GM23248 (cell line): Measurements from ENCODE around the gene FAM131C. TPM values are rescaled to one million over a fixed set of nuclear protein-coding genes. Genes with fewer than 3 reads are reported as not detected.

Experiments used
- DNase-seq: peaks from one replicate; pipeline ENCODE4 v3.0.0-alpha.2; 2015
- H2AFZ ChIP-seq: fragments of 200-600 bp; sonication (generic); 2 replicates; pipeline ENCODE4 v1.6.1; 2016; ENCODE audit warnings: antibody characterized with exemption
- H3F3A ChIP-seq: fragments of 200-600 bp; sonication (generic); 2 replicates; pipeline ENCODE4 v1.6.1; 2016; ENCODE audit warnings: mild to moderate bottlenecking, antibody characterized with exemption, mixed run types; ENCODE audit not compliant: insufficient read depth
- H3K27ac ChIP-seq: fragments of 200-600 bp; sonication (generic); 2 replicates; pipeline ENCODE4 v1.5.1; 2016; ENCODE audit warnings: mild to moderate bottlenecking
- H3K27me3 ChIP-seq: fragments of 200-600 bp; sonication (generic); replicated peaks from 2 replicates; pipeline ENCODE4 v1.6.1; 2016; ENCODE audit warnings: mild to moderate bottlenecking; ENCODE audit not compliant: insufficient read depth
- H3K36me3 ChIP-seq: fragments of 200-600 bp; sonication (generic); 2 replicates; pipeline ENCODE4 v1.6.1; 2016; ENCODE audit warnings: low read depth, mild to moderate bottlenecking
- H3K4me1 ChIP-seq: fragments of 200-600 bp; sonication (generic); 2 replicates; pipeline ENCODE4 v1.6.1; 2016; ENCODE audit warnings: mild to moderate bottlenecking; ENCODE audit not compliant: insufficient read depth
- H3K4me2 ChIP-seq: fragments of 200-600 bp; sonication (generic); one replicate; pipeline ENCODE4 v1.6.1; 2016; ENCODE audit warnings: mild to moderate bottlenecking; ENCODE audit not compliant: unreplicated experiment
- H3K4me3 ChIP-seq: fragments of 200-600 bp; sonication (generic); 2 replicates; pipeline ENCODE4 v1.5.1; 2016; ENCODE audit warnings: mild to moderate bottlenecking
- H3K79me2 ChIP-seq: fragments of 200-600 bp; sonication (generic); 2 replicates; pipeline ENCODE4 v1.6.1; 2016; ENCODE audit warnings: mild to moderate bottlenecking; ENCODE audit not compliant: insufficient read depth
- H3K9ac ChIP-seq: fragments of 200-600 bp; sonication (generic); 2 replicates; pipeline ENCODE4 v1.6.1; 2016; ENCODE audit warnings: mild to moderate bottlenecking
- H3K9me2 ChIP-seq: fragments of 200-600 bp; sonication (generic); 2 replicates; pipeline ENCODE4 v1.6.1; 2016; ENCODE audit warnings: mixed run types, mild to moderate bottlenecking, moderate library complexity; ENCODE audit not compliant: insufficient read depth
- H3K9me3 ChIP-seq: fragments of 200-600 bp; sonication (generic); one replicate; pipeline ENCODE4 v1.6.1; 2017; ENCODE audit warnings: low read depth
- H4K20me1 ChIP-seq: fragments of 200-600 bp; sonication (generic); 2 replicates; pipeline ENCODE4 v1.6.0; 2016; ENCODE audit not compliant: insufficient read depth
- EZH2 ChIP-seq: fragments of 200-600 bp; sonication (generic); IDR thresholded peaks from 2 replicates; pipeline ENCODE4 v1.6.1; 2018; ENCODE audit warnings: antibody characterized with exemption, mild to moderate bottlenecking; ENCODE audit not compliant: insufficient read depth, poor library complexity, severe bottlenecking
- EZH2phosphoT487 ChIP-seq: fragments of 200-600 bp; sonication (generic); IDR thresholded peaks from 2 replicates; pipeline ENCODE4 v1.6.1; 2018; ENCODE audit warnings: antibody characterized with exemption, moderate library complexity, mild to moderate bottlenecking, low read depth; ENCODE audit not compliant: insufficient read depth
- WGBS, 2 experiments: methylation state at CpG; one replicate each; pipeline ENCODE4 v1.1.6; 2015 to 2017; ENCODE audit warnings: low lambda C conversion rate in 2 of 2, low coverage in 1 of 2; ENCODE audit errors: missing lambda C conversion rate in 2 of 2; 5-methylcytosine and 5-hydroxymethylcytosine counted together
- in situ Hi-C: fragments of 300-500 bp; cut with MboI; formaldehyde crosslinking; loops from 2 replicates; pipeline ENCODE4 v1.15.0; 2020
- polyA plus RNA-seq: library from polyadenylated mRNA; unstranded; fragments of >200 nt; fragmentation: Nextera tagmentation; extraction: Ambion mirVana; gene quantifications from 2 replicates; pipeline ENCODE4 v1.2.1, GENCODE V29; 2016
- total RNA-seq: library from RNA; depleted of rRNA; stranded (reverse); fragments of >200 nt; shearing (Covaris generic); gene quantifications from 2 replicates; pipeline ENCODE4 v1.2.3, GENCODE V29; 2014

FAM131C gene
- total and polyA plus RNA-seq, 2 experiments from 2014 or later: 0.97 to 1.3 TPM

DNA sequence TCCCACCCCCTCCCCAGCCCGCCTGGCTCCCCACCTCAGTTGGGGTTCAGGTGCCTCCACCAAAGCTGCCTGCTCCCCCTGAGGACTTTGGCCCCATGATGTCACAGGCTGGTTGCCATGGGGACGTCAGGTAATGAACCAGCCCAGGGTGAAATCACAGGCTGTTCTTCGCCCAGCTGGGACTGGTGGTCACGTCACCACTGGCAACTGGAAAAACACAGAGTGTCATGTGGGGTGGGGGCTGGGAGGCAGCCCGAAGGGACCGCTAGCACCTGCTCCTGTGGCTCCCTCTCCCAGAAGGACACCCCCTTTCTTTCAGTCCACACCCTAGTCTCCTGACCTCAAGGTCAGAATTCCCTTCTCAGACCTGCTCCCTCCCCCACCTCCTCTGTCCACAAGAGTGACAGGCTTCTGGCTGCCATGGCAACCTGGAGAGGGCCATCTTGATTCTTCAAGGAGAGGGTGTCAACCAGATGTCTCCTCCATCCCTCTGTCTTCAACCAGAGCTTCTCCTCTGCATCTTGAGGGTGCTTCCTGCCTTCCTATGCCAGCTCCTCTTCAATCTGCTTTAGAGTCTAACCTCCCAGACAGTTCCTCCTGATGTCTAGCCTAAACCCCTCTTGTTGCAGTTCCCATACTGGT is 6.2 kb downstream of the FAM131C start:
- in situ Hi-C loops: no loop called here
- Histone ChIP-seq H3K4me1 (no peaks in the 10 kb centered on the region), H3K4me3 (no peak overlapping the region), H3K9ac (no peak overlapping the region), H3K79me2 (no peaks in the 10 kb centered on the region), H2AFZ (no peak overlapping the region), H3F3A (no peaks in the 10 kb centered on the region), H3K27ac (no peak overlapping the region), H3K9me3 (no peaks in the 10 kb centered on the region), H3K27me3 (peaks cover 7% of the 10 kb centered on the region; the same call in 1 of the 2 replicates), H3K4me2 (no peak overlapping the region), H3K9me2 (no peaks in the 10 kb centered on the region), H4K20me1 (no peaks in the 10 kb centered on the region), H3K36me3 (no peaks in the 10 kb centered on the region)
- TF ChIP-seq EZH2phosphoT487: no peak
- TF ChIP-seq EZH2: no peak
- 57 to 66% methylated on average over 6 of the region's 6 CpGs for WGBS, 2 experiments
- DNase-seq: no peak

DNA sequence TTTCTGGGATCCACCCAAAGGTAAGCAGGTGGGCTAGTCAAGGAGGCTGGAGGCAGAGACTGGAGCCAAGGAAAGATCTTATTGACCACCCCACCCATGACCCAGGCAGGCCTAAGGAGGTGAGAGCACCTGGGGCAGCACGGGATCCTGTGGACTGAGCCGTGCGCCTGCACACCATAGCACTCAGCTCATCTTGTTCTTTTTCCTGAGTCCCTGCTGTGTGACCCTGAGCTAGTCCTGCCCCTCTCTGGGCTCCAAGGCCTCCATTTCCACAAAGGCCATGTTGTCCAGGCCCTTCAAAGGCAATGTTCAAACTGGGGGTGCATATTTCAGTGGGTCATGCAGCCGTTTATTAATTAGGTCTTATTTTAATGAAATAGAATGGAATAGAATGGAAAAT is 7.2 kb downstream of the FAM131C start:
- 65 to 73% methylated on average over 4 of the region's 4 CpGs for WGBS, 2 experiments
- no peak overlapping the region for H3K27ac ChIP-seq
- no peaks in the 10 kb centered on the region for H3F3A ChIP-seq
- no peak for DNase-seq
- no peaks in the 10 kb centered on the region for H3K4me1 ChIP-seq
- TF ChIP-seq EZH2phosphoT487 (no peak), EZH2 (no peak)
- no peak overlapping the region for H2AFZ ChIP-seq
- H3K36me3 ChIP-seq: no peaks in the 10 kb centered on the region
- no peaks in the 10 kb centered on the region for H3K79me2 ChIP-seq
- H3K4me3 ChIP-seq: no peak overlapping the region
- H3K27me3 ChIP-seq: peaks cover 7% of the 10 kb centered on the region; the same call in 1 of the 2 replicates
- H3K9me3 ChIP-seq: no peaks in the 10 kb centered on the region
- no peaks in the 10 kb centered on the region for H4K20me1 ChIP-seq
- no peaks in the 10 kb centered on the region for H3K9me2 ChIP-seq
- in situ Hi-C loops: no loop called here
- H3K9ac ChIP-seq: no peak overlapping the region
- no peak overlapping the region for H3K4me2 ChIP-seq

DNA sequence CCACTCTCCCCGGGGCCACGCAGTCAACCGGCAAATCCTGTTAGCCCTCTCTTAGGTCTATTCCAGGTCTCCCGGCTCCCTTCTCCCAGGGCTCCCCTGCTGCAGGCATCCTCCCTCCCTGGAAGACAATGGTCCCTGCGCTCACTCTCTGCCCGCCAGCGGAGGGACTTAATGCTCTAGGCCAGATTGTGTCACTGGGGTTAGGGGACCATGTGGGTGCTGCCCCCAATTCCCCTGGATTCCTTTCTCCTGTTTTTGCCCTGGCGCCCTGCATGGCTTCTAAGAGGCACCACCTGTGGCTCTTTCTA is 8.2 kb downstream of the FAM131C start:
- H3K27me3 ChIP-seq: peaks cover 7% of the 10 kb centered on the region; the same call in 1 of the 2 replicates
- no peak overlapping the region for H2AFZ ChIP-seq
- H3K9ac ChIP-seq: no peak overlapping the region
- H3K4me3 ChIP-seq: no peak overlapping the region
- no peak overlapping the region for H3K27ac ChIP-seq
- no peaks in the 10 kb centered on the region for H3K79me2 ChIP-seq
- WGBS, 2 experiments: 72 to 73% methylated on average over 8 of the region's 8 CpGs
- TF ChIP-seq EZH2 (no peak), EZH2phosphoT487 (no peak)
- in situ Hi-C loops: no loop called here
- H3K4me2 ChIP-seq: no peak overlapping the region
- DNase-seq: no peak
- H3K4me1 ChIP-seq: no peaks in the 10 kb centered on the region
- no peaks in the 10 kb centered on the region for H3K36me3 ChIP-seq
- no peaks in the 10 kb centered on the region for H3K9me2 ChIP-seq
- H4K20me1 ChIP-seq: no peaks in the 10 kb centered on the region
- H3K9me3 ChIP-seq: no peaks in the 10 kb centered on the region
- H3F3A ChIP-seq: no peaks in the 10 kb centered on the region

DNA sequence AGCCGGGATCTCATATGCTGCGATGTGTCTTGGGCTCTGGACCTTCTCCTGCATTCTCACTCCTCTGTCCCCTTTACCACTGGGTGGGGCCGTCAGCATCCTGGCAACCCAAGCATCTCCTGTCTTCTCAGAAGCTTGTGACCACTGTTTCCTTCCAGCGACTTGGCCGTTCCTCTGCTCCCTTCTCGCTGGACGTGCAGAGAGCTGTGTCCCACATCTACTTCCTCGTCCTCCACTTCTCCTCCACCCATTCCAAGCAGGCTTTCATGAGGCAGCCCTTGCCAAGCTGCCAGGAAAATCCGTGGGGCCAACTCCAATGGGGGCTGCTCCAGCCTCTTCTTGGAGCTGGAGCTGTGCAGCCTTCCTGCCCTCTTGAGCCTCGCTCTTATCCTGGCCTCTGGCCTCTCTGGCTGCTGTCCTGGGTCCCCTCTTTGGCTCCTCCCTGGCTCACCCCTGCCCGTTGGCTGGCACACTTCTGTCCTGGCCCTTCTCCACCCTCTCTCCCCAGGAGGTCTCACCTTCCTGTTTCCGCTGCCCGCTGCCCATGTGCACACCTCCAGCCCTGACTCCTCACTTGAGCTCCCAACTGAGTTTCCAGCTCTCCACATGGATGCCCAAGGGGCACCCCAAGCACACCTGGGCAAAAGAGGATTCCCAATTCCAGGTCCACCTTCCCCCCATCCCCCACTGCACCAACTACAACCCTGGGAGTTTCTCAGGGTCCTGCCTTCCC is 8.7 kb downstream of the FAM131C start:
- Histone ChIP-seq H3K79me2 (no peaks in the 10 kb centered on the region), H4K20me1 (no peaks in the 10 kb centered on the region), H3K36me3 (no peaks in the 10 kb centered on the region), H3K9me2 (no peaks in the 10 kb centered on the region), H3K4me1 (no peaks in the 10 kb centered on the region), H3F3A (no peaks in the 10 kb centered on the region), H3K4me2 (no peak overlapping the region), H3K4me3 (no peak overlapping the region), H3K27ac (no peak overlapping the region), H3K9me3 (no peaks in the 10 kb centered on the region), H3K27me3 (peaks cover 7% of the 10 kb centered on the region; the same call in 1 of the 2 replicates), H3K9ac (no peak overlapping the region), H2AFZ (no peak overlapping the region)
- no peak for TF ChIP-seq EZH2
- no peak for TF ChIP-seq EZH2phosphoT487
- DNase-seq: no peak
- 21 to 23% methylated on average over 13 of the region's 13 CpGs for WGBS, 2 experiments
- in situ Hi-C loops: no loop called here
